H1 (cell line): Measurements from ENCODE around the gene OR4M1. TPM values are rescaled to one million over a fixed set of nuclear protein-coding genes. Genes with fewer than 3 reads are reported as not detected.

Experiments
- CTCF ChIA-PET: fragments of 300-600 bp; sonication (Branson Sonifier 250); formaldehyde crosslinking; loops from one replicate; lab custom pipeline; 2021; ENCODE audit not compliant: partially characterized antibody; lab: Charles Lee
- POLR2A ChIA-PET: fragments of 300-600 bp; sonication (Branson Sonifier 250); formaldehyde crosslinking; loops from one replicate; lab custom pipeline; 2021; ENCODE audit warnings: inconsistent platforms; ENCODE audit not compliant: partially characterized antibody; lab: Charles Lee
- DNase-seq, 2 experiments: peaks; one replicate each; pipeline versions ENCODE4 v3.0.0 to v3.0.0-alpha.2; 2010 to 2022; ENCODE audit warnings: low spot score in 2 of 2, low read depth in 1 of 2, mixed read lengths in 1 of 2
- FAIRE-seq: peaks from 2 replicates; lab custom pipeline; 2011; peaks lifted over from hg19 to GRCh38; lab: Jason Lieb, UNC
- H2AFZ ChIP-seq: 2 replicates; pipeline ENCODE4 v1.8.1; 2012; ENCODE audit warnings: low read length, inconsistent platforms
- H2AK5ac ChIP-seq: 2 replicates; pipeline ENCODE4 v1.6.1; 2013; ENCODE audit warnings: low read depth, low read length
- H2BK120ac ChIP-seq: replicated peaks from 2 replicates; pipeline ENCODE3; 2013; ENCODE audit warnings: low read depth, low read length, inconsistent platforms
- H2BK12ac ChIP-seq: 2 replicates; pipeline ENCODE4 v1.6.1; 2013; ENCODE audit warnings: low read depth, low read length
- H2BK15ac ChIP-seq: 2 replicates; pipeline ENCODE4 v1.6.1; 2013; ENCODE audit warnings: low read length
- H2BK20ac ChIP-seq: 2 replicates; pipeline ENCODE4 v1.6.1; 2013; ENCODE audit warnings: low read length
- H2BK5ac ChIP-seq: 2 replicates; pipeline ENCODE4 v1.6.1; 2013; ENCODE audit warnings: low read depth, low read length
- H3K14ac ChIP-seq: 2 replicates; pipeline ENCODE4 v1.6.1; 2013; ENCODE audit warnings: inconsistent platforms; ENCODE audit not compliant: insufficient read length
- H3K18ac ChIP-seq: 2 replicates; pipeline ENCODE4 v1.6.1; 2013; ENCODE audit warnings: low read length; ENCODE audit errors: extremely low read depth
- H3K23ac ChIP-seq: 2 replicates; pipeline ENCODE4 v1.6.1; 2013; ENCODE audit warnings: inconsistent platforms; ENCODE audit not compliant: insufficient read length
- H3K23me2 ChIP-seq: 2 replicates; pipeline ENCODE4 v1.6.1; 2013; ENCODE audit warnings: low read depth, low read length
- H3K27ac ChIP-seq: 2 replicates; pipeline ENCODE4 v1.6.1; 2011; ENCODE audit warnings: low read depth, low read length, inconsistent platforms
- H3K27me3 ChIP-seq, 4 experiments: replicated peaks in 1 of 4; 1 replicate in 1 of 4; 2 replicates in 3 of 4; pipeline versions ENCODE4 v1.6.1 to v1.8.1; 2011 to 2013; ENCODE audit warnings: low read length in 3 of 4, mild to moderate bottlenecking in 3 of 4, inconsistent platforms in 2 of 4, mixed read lengths in 2 of 4, moderate library complexity in 1 of 4; ENCODE audit not compliant: control insufficient read depth in 3 of 4, insufficient read depth in 3 of 4; ENCODE audit errors: extremely low read depth in 1 of 4
- H3K36me3 ChIP-seq, 4 experiments: 2 replicates each; pipeline versions ENCODE4 v1.6.1 to v1.8.1; 2011 to 2013; ENCODE audit warnings: mild to moderate bottlenecking in 4 of 4, low read length in 3 of 4, moderate library complexity in 2 of 4, control low read depth in 1 of 4, inconsistent platforms in 1 of 4; ENCODE audit not compliant: insufficient read depth in 4 of 4, control insufficient read depth in 2 of 4
- H3K4ac ChIP-seq: replicated peaks from 2 replicates; pipeline ENCODE3; 2013; ENCODE audit warnings: low read length, low read depth, mixed read lengths, inconsistent platforms; ENCODE audit not compliant: insufficient read length
- H3K4me1 ChIP-seq, 4 experiments: replicated peaks in 1 of 4; 1 replicate in 1 of 4; 2 replicates in 3 of 4; pipeline versions ENCODE4 v1.6.1 to v1.8.1; 2011 to 2013; ENCODE audit warnings: low read length in 3 of 4, inconsistent platforms in 2 of 4, mixed read lengths in 1 of 4; ENCODE audit not compliant: insufficient read depth in 4 of 4, control insufficient read depth in 3 of 4
- H3K4me2 ChIP-seq, 2 experiments: 2 replicates each; pipeline versions ENCODE4 v1.6.1 to v1.8.1; 2011 to 2013; ENCODE audit warnings: low read depth in 2 of 2, low read length in 2 of 2, control low read depth in 1 of 2, inconsistent platforms in 1 of 2, mild to moderate bottlenecking in 1 of 2; ENCODE audit not compliant: insufficient read depth in 1 of 2
- H3K4me3 ChIP-seq, 4 experiments: fragments of 200-600, 300-600 bp in 1 of 4; sonication (generic), shearing (Covaris generic), sonication (Bioruptor Twin) in 1 of 4; 2 replicates each; pipeline versions ENCODE4 v1.5.1 to v1.8.1; 2011 to 2016; ENCODE audit warnings: low read length in 4 of 4, low read depth in 3 of 4, control low read depth in 2 of 4, inconsistent platforms in 2 of 4, mild to moderate bottlenecking in 2 of 4, mixed read lengths in 1 of 4, moderate library complexity in 1 of 4; ENCODE audit not compliant: insufficient read depth in 2 of 4; ENCODE audit errors: extremely low read depth in 1 of 4
- H3K56ac ChIP-seq: replicated peaks from 2 replicates; pipeline ENCODE3; 2013; ENCODE audit warnings: low read depth, mild to moderate bottlenecking, mixed read lengths, low read length, inconsistent platforms; ENCODE audit not compliant: insufficient read length
- H3K79me1 ChIP-seq: 2 replicates; pipeline ENCODE4 v1.6.1; 2013; ENCODE audit warnings: low read depth, low read length, control low read depth
- H3K79me2 ChIP-seq, 2 experiments: 2 replicates each; pipeline versions ENCODE4 v1.6.1 to v1.8.1; 2012 to 2013; ENCODE audit warnings: low read length in 2 of 2, mild to moderate bottlenecking in 2 of 2, inconsistent platforms in 1 of 2; ENCODE audit not compliant: insufficient read depth in 2 of 2, control insufficient read depth in 1 of 2
- H3K9ac ChIP-seq, 4 experiments: replicated peaks in 1 of 4; 1 replicate in 1 of 4; 2 replicates in 3 of 4; pipeline versions ENCODE4 v1.6.1 to v1.8.1; 2011 to 2013; ENCODE audit warnings: low read depth in 3 of 4, low read length in 3 of 4, control low read depth in 2 of 4, mild to moderate bottlenecking in 2 of 4, moderate library complexity in 2 of 4, inconsistent platforms in 1 of 4; ENCODE audit errors: extremely low read depth in 1 of 4
- H3K9me3 ChIP-seq, 2 experiments: 2 replicates each; pipeline versions ENCODE4 v1.6.1 to v1.8.1; 2012 to 2013; ENCODE audit warnings: mild to moderate bottlenecking in 2 of 2, moderate library complexity in 2 of 2, control low read depth in 1 of 2, inconsistent platforms in 1 of 2, low read depth in 1 of 2, low read length in 1 of 2, mixed read lengths in 1 of 2; ENCODE audit not compliant: insufficient read depth in 2 of 2
- H4K20me1 ChIP-seq, 2 experiments: replicated peaks in 1 of 2; 2 replicates each; pipeline versions ENCODE3 to v1.8.1; 2011 to 2013; ENCODE audit warnings: inconsistent platforms in 2 of 2, low read length in 2 of 2, mild to moderate bottlenecking in 1 of 2; ENCODE audit not compliant: insufficient read depth in 2 of 2, control insufficient read depth in 1 of 2
- H4K5ac ChIP-seq: 2 replicates; pipeline ENCODE4 v1.6.1; 2013; ENCODE audit warnings: low read length, low read depth, mixed read lengths, inconsistent platforms; ENCODE audit not compliant: insufficient read length
- H4K8ac ChIP-seq: 2 replicates; pipeline ENCODE4 v1.8.0; 2013; ENCODE audit warnings: mild to moderate bottlenecking, moderate library complexity, low read length, inconsistent platforms; ENCODE audit not compliant: insufficient read depth; ENCODE audit errors: extremely low read depth
- H4K91ac ChIP-seq: replicated peaks from 2 replicates; pipeline ENCODE3; 2013; ENCODE audit warnings: low read length, mixed read lengths, inconsistent platforms; ENCODE audit not compliant: insufficient read length
- ASH2L ChIP-seq: fragments of 200-600, 300-600 bp; sonication (generic); IDR thresholded peaks from one replicate; pipeline ENCODE4 v1.7.1; 2017; ENCODE audit warnings: low read length
- CBX5 ChIP-seq: fragments of 300-800, 300-1000 bp; sonication (generic); IDR thresholded peaks from 2 replicates; pipeline ENCODE4 v1.7.1; 2016; ENCODE audit warnings: antibody characterized with exemption, low read length, low read depth
- CHD1 ChIP-seq: IDR thresholded peaks from 2 replicates; pipeline ENCODE4 v1.6.1; 2012; ENCODE audit warnings: low read depth, low read length, improper control_type of control experiment
- JUN ChIP-seq: IDR thresholded peaks from 2 replicates; pipeline ENCODE4 v1.6.1; 2011; ENCODE audit warnings: low read depth, mild to moderate bottlenecking, improper control_type of control experiment, low read length
- KDM4A ChIP-seq: IDR thresholded peaks from one replicate; pipeline ENCODE4 v1.7.1; 2012; ENCODE audit warnings: low read depth, mild to moderate bottlenecking, moderate library complexity, low read length, inconsistent platforms; ENCODE audit not compliant: severe bottlenecking
- MAX ChIP-seq: IDR thresholded peaks from 2 replicates; pipeline ENCODE4 v1.6.1; 2012; ENCODE audit warnings: inconsistent platforms
- PHF8 ChIP-seq: fragments of 200-600 bp; sonication (generic); conservative IDR thresholded peaks from 2 replicates; pipeline ENCODE4 v1.7.1; 2012; ENCODE audit warnings: low read depth, mild to moderate bottlenecking, inconsistent platforms, low read length, moderate library complexity
- RXRA ChIP-seq: IDR thresholded peaks from 2 replicates; pipeline ENCODE4 v1.6.1; 2011; ENCODE audit warnings: low read depth, mild to moderate bottlenecking, low read length, moderate library complexity; ENCODE audit not compliant: insufficient read depth
- SIN3A ChIP-seq, 2 experiments: IDR thresholded peaks in 1 of 2; conservative IDR thresholded peaks in 1 of 2; 2 replicates each; pipeline ENCODE4 v1.6.1; 2011 to 2012; ENCODE audit warnings: low read length in 2 of 2, improper control_type of control experiment in 1 of 2, low read depth in 1 of 2, mild to moderate bottlenecking in 1 of 2
- TAF1 ChIP-seq: IDR thresholded peaks from 2 replicates; pipeline ENCODE4 v1.6.1; 2011; ENCODE audit warnings: mild to moderate bottlenecking, low read depth, low read length
- USF2 ChIP-seq: IDR thresholded peaks from 2 replicates; pipeline ENCODE4 v1.6.1; 2011; ENCODE audit warnings: low read length, improper control_type of control experiment
- WGBS, 2 experiments: shearing (Covaris generic) in 1 of 2; methylation state at CpG; one replicate each; pipeline versions ENCODE4 v1.1.6 to v1.1.7; 2013 to 2015; ENCODE audit warnings: low lambda C conversion rate in 2 of 2, mixed read lengths in 2 of 2, inconsistent platforms in 1 of 2, low coverage in 1 of 2, missing lambda C conversion rate in 1 of 2; ENCODE audit not compliant: insufficient replicate concordance in 2 of 2, insufficient coverage in 1 of 2, insufficient read length in 1 of 2; ENCODE audit errors: extremely low coverage in 1 of 2, missing lambda C conversion rate in 1 of 2; 5-methylcytosine and 5-hydroxymethylcytosine counted together
- polyA plus RNA-seq, 7 experiments: library from polyadenylated mRNA; depleted of rRNA in 3 of 7; stranded (reverse) in 5 of 7; unstranded in 2 of 7; fragments of >200 nt in 5 of 7; fragments of 200-250 nt in 2 of 7; gene quantifications; 1 replicate in 5 of 7; 2 replicates in 1 of 7; 4 replicates in 1 of 7; pipeline versions ENCODE4 v1.2.1 to v1.2.3, GENCODE V29; 2011 to 2013; ENCODE audit warnings: missing spikeins in 2 of 7, mixed read lengths in 2 of 7
- total RNA-seq: library from RNA; stranded (reverse); fragmentation: NEBNext Ultra II Directional; extraction: Animal tissue kit (Norgen Biotek cat#: 25700); gene quantifications from 2 replicates; pipeline ENCODE4 v1.2.1, GENCODE V29; 2021

Gene OR4M1
- total and polyA plus RNA-seq, 2 of the 8 experiments (the other 6 are each of a cell fraction or from before 2014, with no cell fraction given), result not detected

- no peak overlapping the region for H2BK20ac ChIP-seq
- H3K4me3 ChIP-seq, result no peak overlapping the region
- no peak overlapping the region for H3K4ac ChIP-seq
- H2BK12ac ChIP-seq, result no peak overlapping the region
- 73% methylated on average over 2 of the region's 2 CpGs; no CpG with 5 or more reads in 1 of the 2 experiments for WGBS, 2 experiments
- no peak overlapping the region for H3K9ac ChIP-seq
- ChIA-PET CTCF (no interaction called here), POLR2A (no interaction called here)
- no peak overlapping the region for H3K14ac ChIP-seq
- no peak overlapping the region for H2BK120ac ChIP-seq
- no peak overlapping the region for H3K4me2 ChIP-seq
- no peaks in the 10 kb centered on the region for H4K20me1 ChIP-seq
- TF ChIP-seq MAX (no peak), JUN (no peak), CHD1 (no peak), SIN3A (conservative IDR thresholded peaks at IDR 0.05 in 1 of 2, IDR thresholded peaks at IDR 0.05 in 1 of 2; ENCODE audit: low read depth in 1 of 2, low read length in 2 of 2) (no peak), ASH2L (no peak), CBX5 (no peak), TAF1 (no peak), RXRA (no peak), USF2 (no peak), KDM4A (no peak), PHF8 (no peak)
- FAIRE-seq (no peak), DNase-seq (no peak)
- no peak overlapping the region for H3K56ac ChIP-seq
- peaks cover 16 to 27% of the 10 kb centered on the region in 2 experiments; a peak in 3 of 4 replicates for H3K9me3 ChIP-seq
- no peaks in the 10 kb centered on the region for H3K4me1 ChIP-seq
- H3K27ac ChIP-seq, result no peak overlapping the region
- no peaks in the 10 kb centered on the region for H3K79me2 ChIP-seq
- H2BK5ac ChIP-seq, result no peak overlapping the region
- no peaks in the 10 kb centered on the region for H3K79me1 ChIP-seq
- no peaks in the 10 kb centered on the region for H3K23me2 ChIP-seq
- H2AFZ ChIP-seq, result no peak overlapping the region
- no peaks in the 10 kb centered on the region for H3K36me3 ChIP-seq
- H4K8ac ChIP-seq, result no peak overlapping the region
- no peaks in the 10 kb centered on the region for H3K27me3 ChIP-seq
- no peak overlapping the region for H2BK15ac ChIP-seq
- H4K91ac ChIP-seq, result no peak overlapping the region
- H2AK5ac ChIP-seq, result no peak overlapping the region
- no peak overlapping the region for H3K23ac ChIP-seq
- no peak overlapping the region for H3K18ac ChIP-seq
- no peak overlapping the region for H4K5ac ChIP-seq
These were observed 55.0 kb downstream of the OR4M1 start for GRCh38 chr14:19828314-19828713.
